K562 (cell line): ENCODE data around the gene OR10D3. TPM values are rescaled to one million over a fixed set of nuclear protein-coding genes. Genes with fewer than 3 reads are reported as not detected.

Experiments used
- ATAC-seq: fragments of 200-7000 bp; cut with Tn5 transposase; 3 replicates; pipeline ENCODE4 v1.9.1; 2020; ENCODE audit warnings: moderate library complexity
- BruUV-seq: library from RNA; stranded (reverse); fragments of 400-500 nt; replicated peaks from 2 replicates; lab custom pipeline; 2021; lab: Mats Ljungman, UMichigan
- CTCF ChIA-PET: fragments of 300-600 bp; formaldehyde crosslinking; extraction: SDS; loops from one replicate; lab custom pipeline; 2021; ENCODE audit warnings: low intra/inter-chr PET ratio; lab: Yijun Ruan, JAX
- POLR2A ChIA-PET: fragments of 300-600, 350-650 bp; sonication (Branson Sonifier 250); formaldehyde crosslinking; extraction: SDS; loops from one replicate; lab custom pipeline; 2021; ENCODE audit warnings: antibody characterized with exemption, inconsistent platforms; lab: Yijun Ruan, JAX
- DNase-seq, 4 experiments: peaks; one replicate each; pipeline versions ENCODE4 v3.0.0 to v3.0.0-alpha.2; 2011 to 2018; ENCODE audit warnings: low spot score in 3 of 4, mixed read lengths in 3 of 4; ENCODE audit errors: extremely low read depth in 1 of 4
- FAIRE-seq: peaks from 2 replicates; lab custom pipeline; 2011; peaks lifted over from hg19 to GRCh38; lab: Jason Lieb, UNC
- H2AFZ ChIP-seq: 2 replicates; pipeline ENCODE4 v1.6.0; 2011; ENCODE audit warnings: low read depth, low read length, control low read depth, inconsistent platforms
- H3K27ac ChIP-seq: fragments of 200-600 bp; 3 replicates; pipeline ENCODE4 v1.8.0; 2011; ENCODE audit warnings: low read depth, mild to moderate bottlenecking, control low read depth, inconsistent platforms, low read length, moderate library complexity, mixed read lengths; ENCODE audit errors: extremely low read depth
- H3K27me3 ChIP-seq, 2 experiments: fragments of 300-600 bp in 1 of 2; 2 replicates in 1 of 2; 3 replicates in 1 of 2; pipeline versions ENCODE4 v1.6.0 to v1.8.0; 2011; ENCODE audit warnings: inconsistent platforms in 2 of 2, low read length in 2 of 2, mild to moderate bottlenecking in 1 of 2, mixed read lengths in 1 of 2, moderate library complexity in 1 of 2; ENCODE audit not compliant: control insufficient read depth in 2 of 2, insufficient read depth in 2 of 2
- H3K36me3 ChIP-seq: fragments of 300-600 bp; 3 replicates; pipeline ENCODE4 v1.8.0; 2011; ENCODE audit warnings: mild to moderate bottlenecking, low read length, inconsistent platforms; ENCODE audit not compliant: control insufficient read depth, insufficient read depth
- H3K4me1 ChIP-seq, 2 experiments: fragments of 200-600 bp in 1 of 2; replicated peaks in 1 of 2; 2 replicates in 1 of 2; 3 replicates in 1 of 2; pipeline versions ENCODE4 v1.5.1 to v1.8.0; 2011; ENCODE audit warnings: inconsistent platforms in 2 of 2, low read length in 2 of 2, mild to moderate bottlenecking in 1 of 2, mixed read lengths in 1 of 2, moderate library complexity in 1 of 2; ENCODE audit not compliant: control insufficient read depth in 2 of 2, insufficient read depth in 2 of 2
- H3K4me2 ChIP-seq: 2 replicates; pipeline ENCODE4 v1.6.1; 2011; ENCODE audit warnings: low read length, control low read depth, inconsistent platforms, mixed read lengths; ENCODE audit not compliant: insufficient read depth
- H3K4me3 ChIP-seq: fragments of 200-600 bp; sonication (generic), shearing (Covaris generic); 2 replicates; pipeline ENCODE4 v1.5.1; 2016; ENCODE audit warnings: control low read depth, inconsistent platforms
- H3K79me2 ChIP-seq: fragments of 200-600 bp; 3 replicates; pipeline ENCODE4 v1.8.0; 2011; ENCODE audit warnings: low read length, inconsistent platforms; ENCODE audit not compliant: control insufficient read depth, insufficient read depth
- H3K9ac ChIP-seq, 2 experiments: 2 replicates each; pipeline versions ENCODE4 v1.6.0 to v1.6.1; 2011; ENCODE audit warnings: low read depth in 2 of 2, low read length in 2 of 2, control low read depth in 1 of 2, inconsistent platforms in 1 of 2, mild to moderate bottlenecking in 1 of 2, mixed read lengths in 1 of 2; ENCODE audit not compliant: insufficient read depth in 1 of 2
- H3K9me1 ChIP-seq: one replicate; pipeline ENCODE4 v1.6.0; 2011; ENCODE audit warnings: inconsistent platforms, mild to moderate bottlenecking, low read length, moderate library complexity; ENCODE audit not compliant: control insufficient read depth, insufficient read depth
- H3K9me3 ChIP-seq: replicated peaks from 2 replicates; pipeline ENCODE4 v1.5.1; 2011; ENCODE audit warnings: low read depth, low read length, inconsistent platforms; ENCODE audit not compliant: control insufficient read depth, insufficient read depth
- H4K20me1 ChIP-seq: replicated peaks from 2 replicates; pipeline ENCODE4 v1.6.1; 2011; ENCODE audit warnings: low read length, inconsistent platforms, mixed read lengths; ENCODE audit not compliant: control insufficient read depth, insufficient read depth
- CREBBP ChIP-seq: IDR thresholded peaks from one replicate; pipeline ENCODE4 v1.6.1; 2012; ENCODE audit warnings: low read depth, mild to moderate bottlenecking, control low read depth, inconsistent platforms, low read length
- CUX1 ChIP-seq: fragments of 200-800 bp; sonication (Bioruptor generic); IDR thresholded peaks from 2 replicates; pipeline ENCODE4 v1.6.1; 2016; ENCODE audit warnings: missing genetic modification characterization, missing compliant biosample characterization
- EP400 ChIP-seq: fragments of 450-650 bp; IDR thresholded peaks from 2 replicates; pipeline ENCODE4 v1.6.1; 2017; ENCODE audit warnings: antibody characterized with exemption, mild to moderate bottlenecking, moderate library complexity
- HMG20B ChIP-seq: fragments of 250-450 bp; sonication (Bioruptor Pico); IDR thresholded peaks from 2 replicates; pipeline ENCODE4 v1.5.0; 2021; ENCODE audit warnings: mild to moderate bottlenecking
- KAT8 ChIP-seq: fragments of 450-650 bp; IDR thresholded peaks from 2 replicates; pipeline ENCODE4 v1.6.1; 2016; ENCODE audit warnings: low read depth, mild to moderate bottlenecking
- MAFG ChIP-seq: fragments of 450-650 bp; conservative IDR thresholded peaks from 2 replicates; pipeline ENCODE4 v1.6.1; 2016; ENCODE audit warnings: missing genetic modification characterization, missing compliant biosample characterization
- NONO ChIP-seq, 2 experiments: fragments of 200-400 bp in 1 of 2; fragments of 450-650 bp in 1 of 2; formaldehyde crosslinking in 1 of 2; IDR thresholded peaks; 2 replicates each; pipeline ENCODE4 v1.6.1; 2017; ENCODE audit warnings: low read depth in 2 of 2, mild to moderate bottlenecking in 2 of 2, moderate library complexity in 2 of 2, low read length in 1 of 2
- PHF8 ChIP-seq: fragments of 200-600 bp; sonication (generic); IDR thresholded peaks from 2 replicates; pipeline ENCODE4 v1.6.1; 2012; ENCODE audit warnings: mixed run types, mild to moderate bottlenecking, inconsistent platforms, low read length, moderate library complexity, borderline replicate concordance
- POLR2AphosphoS2 ChIP-seq: IDR thresholded peaks from 2 replicates; pipeline ENCODE4 v1.6.1; 2012; ENCODE audit warnings: low read length, improper control_type of control experiment
- SMAD3 ChIP-seq: fragments of 450-650 bp; formaldehyde crosslinking; conservative IDR thresholded peaks from 2 replicates; pipeline ENCODE4 v1.4.0; 2020; ENCODE audit warnings: mild to moderate bottlenecking
- SMARCE1 ChIP-seq: fragments of 450-650 bp; IDR thresholded peaks from 2 replicates; pipeline ENCODE4 v1.7.1; 2016; ENCODE audit warnings: mild to moderate bottlenecking
- ZBTB17 ChIP-seq: fragments of 450-650 bp; formaldehyde crosslinking; IDR thresholded peaks from 2 replicates; pipeline ENCODE4 v1.4.0; 2020; ENCODE audit warnings: mild to moderate bottlenecking
- ZNF23 ChIP-seq: fragments of 250-450 bp; sonication (Bioruptor Pico); IDR thresholded peaks from 2 replicates; pipeline ENCODE4 v1.4.0; 2020; ENCODE audit warnings: mild to moderate bottlenecking
- ZNF395 ChIP-seq: fragments of 200-800 bp; sonication (Bioruptor generic); IDR thresholded peaks from 2 replicates; pipeline ENCODE4 v1.6.1; 2017; ENCODE audit warnings: missing genetic modification characterization, missing compliant biosample characterization
- ZNF436 ChIP-seq: fragments of 250-450, 450-650 bp; sonication (Bioruptor Pico); formaldehyde crosslinking; IDR thresholded peaks from 2 replicates; pipeline ENCODE4 v1.7.0; 2020; ENCODE audit warnings: mild to moderate bottlenecking
- WGBS: fragments of 100-300 bp; shearing (Covaris generic); methylation state at CpG from one replicate; pipeline ENCODE4 v1.1.6; 2016; ENCODE audit warnings: low coverage, mixed read lengths; ENCODE audit not compliant: insufficient coverage; ENCODE audit errors: missing lambda C conversion rate; 5-methylcytosine and 5-hydroxymethylcytosine counted together
- in situ Hi-C: fragments of 300-500 bp; cut with MboI; formaldehyde crosslinking; loops from 4 replicates; pipeline ENCODE4 v1.15.0; 2018; ENCODE audit warnings: inconsistent platforms, mixed read lengths
- intact Hi-C: fragments of 100-400 bp; cut with micrococcal nuclease; formaldehyde crosslinking; loops from 2 replicates; pipeline ENCODE4 v1.14.2; 2022
- polyA plus RNA-seq, 8 experiments: library from polyadenylated mRNA; depleted of rRNA in 4 of 8; stranded (reverse) in 5 of 8; unstranded in 3 of 8; fragments of >200 nt; fragmentation: Nextera tagmentation in 2 of 8; fragmentation: Illumina TruSeq in 1 of 8; extraction: Ambion mirVana in 2 of 8; extraction: Trizol in 1 of 8; gene quantifications; 2 replicates each; pipeline versions ENCODE4 v1.2.1 to v1.2.3, GENCODE V29; 2011 to 2014; ENCODE audit warnings: inconsistent platforms in 1 of 8, missing spikeins in 1 of 8
- total RNA-seq, 7 experiments: library from RNA; depleted of rRNA in 6 of 7; stranded (reverse); fragments of >200 nt in 6 of 7; fragmentation: Illumina TruSeq in 2 of 7; extraction: Trizol in 2 of 7; gene quantifications; 2 replicates each; pipeline versions ENCODE4 v1.2.1 to v1.2.3, GENCODE V29; 2011 to 2021; ENCODE audit warnings: low replicate concordance in 1 of 7

The OR10D3 gene
- total and polyA plus RNA-seq, 9 of the 15 experiments (the other 6 are each of a cell fraction or from before 2014, with no cell fraction given): 0.07 to 2.9 (median 0.80) TPM; not detected in 1

DNA sequence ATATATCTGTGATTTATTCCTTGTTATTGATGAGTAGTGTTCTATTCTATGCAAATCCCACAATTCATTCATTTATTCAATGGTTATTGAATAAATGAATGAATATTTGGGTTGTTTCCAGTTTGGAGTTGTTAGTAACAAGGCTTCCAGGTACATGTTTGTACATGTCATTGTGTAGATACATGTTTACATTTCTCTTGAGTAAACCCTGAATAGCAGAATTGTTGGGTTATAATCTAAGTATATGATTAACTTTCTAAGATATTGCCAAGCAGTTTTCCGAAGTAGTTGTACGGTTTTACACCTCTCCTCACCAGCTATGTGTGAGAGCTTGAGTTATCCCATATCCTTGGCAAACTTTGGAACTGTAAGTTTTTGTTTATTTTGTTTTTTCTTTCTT is 39.3 kb downstream of the OR10D3 start:
- Histone ChIP-seq H4K20me1 (no peaks in the 10 kb centered on the region), H3K9me3 (no peaks in the 10 kb centered on the region), H3K36me3 (no peaks in the 10 kb centered on the region), H3K79me2 (peaks cover 18% of the 10 kb centered on the region; the same call in 2 of the 3 replicates), H2AFZ (no peak overlapping the region), H3K4me2 (no peak overlapping the region), H3K4me1 (peaks cover 6 to 20% of the 10 kb centered on the region in 2 experiments; a peak in 4 of 5 replicates), H3K4me3 (no peak overlapping the region), H3K9ac (no peak overlapping the region), H3K9me1 (no peaks in the 10 kb centered on the region), H3K27me3 (no peaks in the 10 kb centered on the region), H3K27ac (no peak overlapping the region)
- TF ChIP-seq ZNF395 (CRISPR knock-in tag) (no peak), PHF8 (no peak), NONO (IDR thresholded peaks at IDR 0.05; ENCODE audit: low read depth in 2 of 2, low read length in 1 of 2) (no peak), KAT8 (no peak), ZNF436 (CRISPR knock-in tag) (no peak), ZBTB17 (CRISPR knock-in tag) (no peak), SMAD3 (CRISPR knock-in tag) (no peak), CUX1 (CRISPR knock-in tag) (no peak), EP400 (no peak), POLR2AphosphoS2 (no peak), HMG20B (CRISPR knock-in tag) (no peak), SMARCE1 (no peak), MAFG (tag) (no peak), CREBBP (no peak), ZNF23 (CRISPR knock-in tag) (no peak)
- in situ Hi-C loops: no loop called here
- ChIA-PET POLR2A (interaction anchor here (2.7 kb wide), 1 partner anchor 15 kb away, joined by 6 read pairs; no protein-coding TSS in a partner anchor), CTCF (no interaction called here)
- no peak for ATAC-seq
- FAIRE-seq: no peak
- intact Hi-C loops: no loop called here
- no TSS peak for BruUV-seq
- DNase-seq: no peak
- WGBS: 92% methylated on average over 2 of the region's 2 CpGs
